ENCODE results near the gene PARD3.

The PARD3 gene

DNA sequence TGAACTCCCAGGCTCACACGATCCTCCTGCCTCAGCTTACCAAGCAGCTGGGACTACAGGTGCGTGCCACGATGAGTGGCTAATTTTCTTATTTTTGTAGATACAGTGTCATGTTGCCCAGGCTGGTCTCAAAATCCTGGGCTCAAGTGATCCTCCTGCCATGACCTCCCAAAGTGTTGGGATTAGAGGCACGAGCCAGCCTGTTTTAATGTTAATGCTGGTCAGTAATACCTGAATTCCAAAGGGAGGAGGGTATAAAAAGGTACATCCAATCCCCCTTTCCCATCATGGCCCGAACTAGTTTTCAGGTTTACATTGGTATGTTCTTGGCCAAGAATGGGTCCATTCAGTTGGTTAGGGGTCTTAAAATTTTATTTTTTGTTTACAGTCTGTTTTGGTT, 329.1 kb downstream of the PARD3 start:
- Histone ChIP-seq H3K27me3 (ENCODE audit: control insufficient read depth, insufficient read depth, low read length) (no peaks in the 10 kb centered on the region), H3K9me3 (ENCODE audit: control insufficient read depth, low read length) (no peaks in the 10 kb centered on the region), H2AFZ (no peak overlapping the region), H3K9ac (no peak overlapping the region), H3K4me1 (no peaks in the 10 kb centered on the region), H3K4me2 (ENCODE audit: low read length) (no peak overlapping the region), H3K27ac (no peak overlapping the region), H3K4me3 (ENCODE audit: low read depth, low read length) (no peak overlapping the region), H3K36me3 (ENCODE audit: control insufficient read depth, insufficient read depth, low read length) (no peaks in the 10 kb centered on the region), H3K79me2 (peaks cover 5% of the 10 kb centered on the region)
- TF ChIP-seq, protein P1, sequence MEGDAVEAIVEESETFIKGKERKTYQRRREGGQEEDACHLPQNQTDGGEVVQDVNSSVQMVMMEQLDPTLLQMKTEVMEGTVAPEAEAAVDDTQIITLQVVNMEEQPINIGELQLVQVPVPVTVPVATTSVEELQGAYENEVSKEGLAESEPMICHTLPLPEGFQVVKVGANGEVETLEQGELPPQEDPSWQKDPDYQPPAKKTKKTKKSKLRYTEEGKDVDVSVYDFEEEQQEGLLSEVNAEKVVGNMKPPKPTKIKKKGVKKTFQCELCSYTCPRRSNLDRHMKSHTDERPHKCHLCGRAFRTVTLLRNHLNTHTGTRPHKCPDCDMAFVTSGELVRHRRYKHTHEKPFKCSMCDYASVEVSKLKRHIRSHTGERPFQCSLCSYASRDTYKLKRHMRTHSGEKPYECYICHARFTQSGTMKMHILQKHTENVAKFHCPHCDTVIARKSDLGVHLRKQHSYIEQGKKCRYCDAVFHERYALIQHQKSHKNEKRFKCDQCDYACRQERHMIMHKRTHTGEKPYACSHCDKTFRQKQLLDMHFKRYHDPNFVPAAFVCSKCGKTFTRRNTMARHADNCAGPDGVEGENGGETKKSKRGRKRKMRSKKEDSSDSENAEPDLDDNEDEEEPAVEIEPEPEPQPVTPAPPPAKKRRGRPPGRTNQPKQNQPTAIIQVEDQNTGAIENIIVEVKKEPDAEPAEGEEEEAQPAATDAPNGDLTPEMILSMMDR (IDR thresholded peaks at IDR 0.05): no peak

DNA sequence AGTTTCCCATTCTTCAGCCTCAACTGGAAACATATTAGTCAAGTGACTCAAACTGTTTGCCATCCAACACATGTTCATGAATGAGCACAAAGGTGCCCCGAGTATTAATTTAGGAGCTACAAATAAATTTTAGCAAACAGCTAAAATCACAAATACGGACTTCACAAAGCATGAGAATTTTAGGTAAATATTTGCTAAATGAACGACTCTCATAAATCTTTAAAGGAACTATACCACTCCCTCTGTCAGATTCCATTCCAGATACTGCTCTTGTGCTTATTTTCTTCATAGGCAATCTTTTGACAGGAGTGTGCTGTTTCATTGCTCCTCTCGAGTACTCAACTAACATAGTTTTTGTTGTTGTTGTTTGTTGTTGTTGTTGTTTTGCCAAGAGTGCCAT, 330.9 kb downstream of the PARD3 start:
- H3K27ac ChIP-seq: no peak overlapping the region
- no peak overlapping the region for H3K4me2 ChIP-seq (ENCODE audit: low read length)
- no peaks in the 10 kb centered on the region for H3K36me3 ChIP-seq (ENCODE audit: control insufficient read depth, insufficient read depth, low read length)
- H3K4me3 ChIP-seq (ENCODE audit: low read depth, low read length): no peak overlapping the region
- H3K9ac ChIP-seq: no peak overlapping the region
- TF ChIP-seq, protein P1 (IDR thresholded peaks at IDR 0.05): no peak
- H3K79me2 ChIP-seq: no peaks in the 10 kb centered on the region
- H3K4me1 ChIP-seq: no peaks in the 10 kb centered on the region
- no peaks in the 10 kb centered on the region for H3K9me3 ChIP-seq (ENCODE audit: control insufficient read depth, low read length)
- no peaks in the 10 kb centered on the region for H3K27me3 ChIP-seq (ENCODE audit: control insufficient read depth, insufficient read depth, low read length)
- no peak overlapping the region for H2AFZ ChIP-seq

DNA sequence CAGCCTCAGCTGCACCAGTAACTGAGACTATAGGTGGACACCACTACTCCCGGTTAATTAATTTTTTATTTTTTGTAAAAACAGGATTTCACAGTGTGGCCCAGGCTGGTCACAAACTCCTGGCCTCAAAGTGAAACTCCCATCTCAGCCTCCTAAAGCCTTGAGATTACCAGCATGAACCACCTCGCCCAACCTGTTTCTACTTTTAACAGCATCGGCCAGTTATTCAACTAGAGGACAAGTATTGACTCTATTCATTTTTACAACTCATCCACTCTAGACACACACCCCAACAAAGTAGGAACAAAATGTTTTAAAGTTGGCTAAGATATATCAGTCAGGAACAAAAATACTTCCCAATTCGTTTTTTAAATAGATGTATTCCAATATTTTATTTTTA, 334.8 kb downstream of the PARD3 start:
- no peak overlapping the region for H3K27ac ChIP-seq
- H3K9me3 ChIP-seq (ENCODE audit: control insufficient read depth, low read length): no peaks in the 10 kb centered on the region
- H3K4me2 ChIP-seq (ENCODE audit: low read length): no peak overlapping the region
- H3K4me1 ChIP-seq: no peaks in the 10 kb centered on the region
- no peak overlapping the region for H2AFZ ChIP-seq
- H3K9ac ChIP-seq: no peak overlapping the region
- TF ChIP-seq, protein P1 (IDR thresholded peaks at IDR 0.05): no peak
- no peaks in the 10 kb centered on the region for H3K27me3 ChIP-seq (ENCODE audit: control insufficient read depth, insufficient read depth, low read length)
- no peaks in the 10 kb centered on the region for H3K79me2 ChIP-seq
- H3K4me3 ChIP-seq (ENCODE audit: low read depth, low read length): no peak overlapping the region
- no peaks in the 10 kb centered on the region for H3K36me3 ChIP-seq (ENCODE audit: control insufficient read depth, insufficient read depth, low read length)

DNA sequence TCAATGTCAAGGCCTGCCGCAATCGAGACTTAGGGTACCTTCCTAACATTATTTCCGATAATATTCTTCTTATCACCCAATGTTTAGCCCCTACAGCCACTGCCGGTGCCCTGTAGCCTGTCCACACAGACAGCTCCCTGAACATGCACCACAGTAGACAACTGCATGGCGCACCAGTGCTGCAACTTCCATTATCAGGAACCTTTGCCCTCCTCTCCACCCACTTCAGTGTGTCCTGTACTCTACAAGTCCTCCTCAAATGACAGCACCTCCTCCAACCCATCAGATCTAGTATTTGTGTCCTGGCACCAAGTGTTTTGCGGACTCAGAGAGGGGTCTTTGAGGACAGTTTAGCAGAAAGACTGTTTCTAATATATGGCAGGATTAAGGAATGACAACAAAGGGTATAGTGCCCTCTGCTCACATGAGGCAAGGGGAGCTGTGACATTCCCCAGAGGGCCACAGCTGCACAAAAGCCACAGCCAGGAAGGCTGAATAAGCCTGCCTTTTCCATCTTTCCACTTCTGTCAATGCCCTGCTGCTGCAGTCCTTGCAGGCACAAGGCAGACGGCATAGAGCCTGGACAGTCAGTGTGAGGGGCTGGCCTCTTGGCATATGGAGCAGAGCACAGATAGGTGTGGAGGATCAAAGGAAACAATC, 335.4 kb downstream of the PARD3 start:
- H3K4me1 ChIP-seq: no peaks in the 10 kb centered on the region
- H3K36me3 ChIP-seq (ENCODE audit: control insufficient read depth, insufficient read depth, low read length): no peaks in the 10 kb centered on the region
- H3K27ac ChIP-seq: no peak overlapping the region
- H3K27me3 ChIP-seq (ENCODE audit: control insufficient read depth, insufficient read depth, low read length): no peaks in the 10 kb centered on the region
- no peak overlapping the region for H3K9ac ChIP-seq
- H3K4me3 ChIP-seq (ENCODE audit: low read depth, low read length): no peak overlapping the region
- TF ChIP-seq, protein P1 (IDR thresholded peaks at IDR 0.05): no peak
- no peak overlapping the region for H2AFZ ChIP-seq
- H3K79me2 ChIP-seq: no peaks in the 10 kb centered on the region
- no peaks in the 10 kb centered on the region for H3K9me3 ChIP-seq (ENCODE audit: control insufficient read depth, low read length)
- no peak overlapping the region for H3K4me2 ChIP-seq (ENCODE audit: low read length)

DNA sequence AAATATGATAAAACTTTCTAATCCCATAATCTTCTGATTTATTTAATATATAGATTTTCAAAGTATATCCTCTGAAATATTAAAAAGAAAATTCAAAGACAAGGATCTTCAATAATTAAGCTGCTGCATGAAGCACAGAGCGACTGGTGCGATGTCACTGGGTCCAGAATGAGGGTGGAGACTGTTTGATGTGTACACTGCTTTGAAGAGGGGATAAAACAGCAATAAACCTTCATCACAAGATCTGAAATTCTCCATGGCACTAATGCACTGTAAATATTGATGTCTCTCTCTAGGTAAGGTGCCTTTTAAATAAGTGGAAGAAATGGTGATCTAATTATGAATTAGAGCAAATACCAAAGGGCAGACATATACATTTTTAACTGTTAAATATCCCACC, 337.8 kb downstream of the PARD3 start:
- H3K9me3 ChIP-seq (ENCODE audit: control insufficient read depth, low read length): no peaks in the 10 kb centered on the region
- H3K4me3 ChIP-seq (ENCODE audit: low read depth, low read length): no peak overlapping the region
- no peak overlapping the region for H3K9ac ChIP-seq
- no peak overlapping the region for H3K4me2 ChIP-seq (ENCODE audit: low read length)
- TF ChIP-seq, protein P1 (IDR thresholded peaks at IDR 0.05): no peak
- no peak overlapping the region for H3K27ac ChIP-seq
- H3K4me1 ChIP-seq: no peaks in the 10 kb centered on the region
- no peaks in the 10 kb centered on the region for H3K79me2 ChIP-seq
- H3K36me3 ChIP-seq (ENCODE audit: control insufficient read depth, insufficient read depth, low read length): no peaks in the 10 kb centered on the region
- no peak overlapping the region for H2AFZ ChIP-seq
- no peaks in the 10 kb centered on the region for H3K27me3 ChIP-seq (ENCODE audit: control insufficient read depth, insufficient read depth, low read length)

Data from parathyroid adenoma (tissue), 2 donors.